ENCODE results near the gene RAB40A. TPM values are rescaled to one million over a fixed set of nuclear protein-coding genes. Genes with fewer than 3 reads are reported as not detected.

The RAB40A gene
- total RNA-seq, 1 experiment from 2014 or later: 0.17 TPM

DNA sequence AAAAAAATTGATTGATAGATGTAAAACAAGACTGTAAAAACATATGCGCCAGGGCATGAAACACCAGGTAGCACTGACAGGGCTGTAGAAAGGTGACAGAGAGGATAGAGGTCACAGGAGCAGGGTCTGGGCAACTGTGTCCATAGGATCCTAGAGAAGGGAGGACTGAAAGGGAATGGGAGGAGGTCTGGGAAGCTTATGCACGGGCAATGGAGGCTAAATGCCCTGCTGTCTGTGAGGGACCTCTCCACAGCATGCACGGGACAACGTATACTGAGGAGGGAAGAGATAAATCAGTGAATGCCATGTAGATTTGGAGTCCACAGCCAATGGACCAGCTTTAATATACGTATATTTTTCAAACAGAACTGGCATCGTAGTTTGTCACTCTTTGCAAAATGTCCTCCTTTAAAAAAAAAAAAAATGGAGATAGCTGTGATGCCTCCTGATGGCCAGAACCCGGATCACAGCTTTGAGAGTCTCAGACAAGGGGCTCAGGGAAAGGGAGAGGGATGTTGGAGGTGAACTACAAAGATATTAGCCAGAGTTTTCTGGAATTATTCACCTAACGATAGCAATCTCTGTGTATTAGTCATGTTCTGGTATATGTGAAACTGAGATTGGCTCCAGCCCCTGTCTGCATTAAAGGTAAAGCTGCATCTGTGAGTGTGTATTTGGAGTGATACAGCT is 16.0 kb downstream of the RAB40A start (continued):
- TF ChIP-seq, protein P1, sequence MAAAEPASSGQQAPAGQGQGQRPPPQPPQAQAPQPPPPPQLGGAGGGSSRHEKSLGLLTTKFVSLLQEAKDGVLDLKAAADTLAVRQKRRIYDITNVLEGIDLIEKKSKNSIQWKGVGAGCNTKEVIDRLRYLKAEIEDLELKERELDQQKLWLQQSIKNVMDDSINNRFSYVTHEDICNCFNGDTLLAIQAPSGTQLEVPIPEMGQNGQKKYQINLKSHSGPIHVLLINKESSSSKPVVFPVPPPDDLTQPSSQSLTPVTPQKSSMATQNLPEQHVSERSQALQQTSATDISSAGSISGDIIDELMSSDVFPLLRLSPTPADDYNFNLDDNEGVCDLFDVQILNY (CRISPR knock-in tag; IDR thresholded peaks at IDR 0.05): no peak
- TF ChIP-seq, protein P2, sequence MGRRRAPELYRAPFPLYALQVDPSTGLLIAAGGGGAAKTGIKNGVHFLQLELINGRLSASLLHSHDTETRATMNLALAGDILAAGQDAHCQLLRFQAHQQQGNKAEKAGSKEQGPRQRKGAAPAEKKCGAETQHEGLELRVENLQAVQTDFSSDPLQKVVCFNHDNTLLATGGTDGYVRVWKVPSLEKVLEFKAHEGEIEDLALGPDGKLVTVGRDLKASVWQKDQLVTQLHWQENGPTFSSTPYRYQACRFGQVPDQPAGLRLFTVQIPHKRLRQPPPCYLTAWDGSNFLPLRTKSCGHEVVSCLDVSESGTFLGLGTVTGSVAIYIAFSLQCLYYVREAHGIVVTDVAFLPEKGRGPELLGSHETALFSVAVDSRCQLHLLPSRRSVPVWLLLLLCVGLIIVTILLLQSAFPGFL (CRISPR knock-in tag; IDR thresholded peaks at IDR 0.05; ENCODE audit: borderline replicate concordance): no peak
- TF ChIP-seq, protein P3, sequence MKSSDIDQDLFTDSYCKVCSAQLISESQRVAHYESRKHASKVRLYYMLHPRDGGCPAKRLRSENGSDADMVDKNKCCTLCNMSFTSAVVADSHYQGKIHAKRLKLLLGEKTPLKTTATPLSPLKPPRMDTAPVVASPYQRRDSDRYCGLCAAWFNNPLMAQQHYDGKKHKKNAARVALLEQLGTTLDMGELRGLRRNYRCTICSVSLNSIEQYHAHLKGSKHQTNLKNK (CRISPR knock-in tag; IDR thresholded peaks at IDR 0.05): no peak
- TF ChIP-seq MYBL2 (CRISPR knock-in tag; IDR thresholded peaks at IDR 0.05) (no peak), ZNF396 (CRISPR knock-in tag; IDR thresholded peaks at IDR 0.05; ENCODE audit: borderline replicate concordance) (no peak), FOXK1 (CRISPR knock-in tag; IDR thresholded peaks at IDR 0.05) (no peak)
- TF ChIP-seq, protein P4, sequence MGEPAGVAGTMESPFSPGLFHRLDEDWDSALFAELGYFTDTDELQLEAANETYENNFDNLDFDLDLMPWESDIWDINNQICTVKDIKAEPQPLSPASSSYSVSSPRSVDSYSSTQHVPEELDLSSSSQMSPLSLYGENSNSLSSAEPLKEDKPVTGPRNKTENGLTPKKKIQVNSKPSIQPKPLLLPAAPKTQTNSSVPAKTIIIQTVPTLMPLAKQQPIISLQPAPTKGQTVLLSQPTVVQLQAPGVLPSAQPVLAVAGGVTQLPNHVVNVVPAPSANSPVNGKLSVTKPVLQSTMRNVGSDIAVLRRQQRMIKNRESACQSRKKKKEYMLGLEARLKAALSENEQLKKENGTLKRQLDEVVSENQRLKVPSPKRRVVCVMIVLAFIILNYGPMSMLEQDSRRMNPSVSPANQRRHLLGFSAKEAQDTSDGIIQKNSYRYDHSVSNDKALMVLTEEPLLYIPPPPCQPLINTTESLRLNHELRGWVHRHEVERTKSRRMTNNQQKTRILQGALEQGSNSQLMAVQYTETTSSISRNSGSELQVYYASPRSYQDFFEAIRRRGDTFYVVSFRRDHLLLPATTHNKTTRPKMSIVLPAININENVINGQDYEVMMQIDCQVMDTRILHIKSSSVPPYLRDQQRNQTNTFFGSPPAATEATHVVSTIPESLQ (CRISPR knock-in tag; IDR thresholded peaks at IDR 0.05): no peak

DNA sequence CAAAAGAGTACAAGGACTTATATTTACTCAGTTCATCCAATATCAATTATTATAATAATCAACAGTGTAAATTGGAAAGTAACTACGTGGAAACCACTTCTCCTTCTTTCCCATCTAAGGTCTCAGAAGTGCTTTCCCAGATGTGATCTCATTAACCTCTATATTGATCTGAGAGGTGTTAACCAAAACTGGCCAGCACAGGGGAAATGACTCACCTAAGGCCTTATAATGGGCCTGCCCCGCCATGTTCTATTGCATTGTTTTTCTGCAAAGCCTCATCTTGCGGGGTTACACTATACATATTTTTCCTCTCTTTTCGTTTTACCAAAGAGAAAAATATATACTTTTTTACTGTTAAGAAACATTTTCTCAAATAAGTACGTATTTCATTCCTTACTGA is 20.5 kb downstream of the RAB40A start:
- Mint-ChIP-seq H3K4me3 (no peak overlapping the region), H3K4me1 (no peaks in the 10 kb centered on the region), H3K9me3 (no peaks in the 10 kb centered on the region), H3K36me3 (no peaks in the 10 kb centered on the region), H3K27ac (no peak overlapping the region), H3K27me3 (ENCODE audit: low read depth) (no peaks in the 10 kb centered on the region)
- TF ChIP-seq, protein P5, sequence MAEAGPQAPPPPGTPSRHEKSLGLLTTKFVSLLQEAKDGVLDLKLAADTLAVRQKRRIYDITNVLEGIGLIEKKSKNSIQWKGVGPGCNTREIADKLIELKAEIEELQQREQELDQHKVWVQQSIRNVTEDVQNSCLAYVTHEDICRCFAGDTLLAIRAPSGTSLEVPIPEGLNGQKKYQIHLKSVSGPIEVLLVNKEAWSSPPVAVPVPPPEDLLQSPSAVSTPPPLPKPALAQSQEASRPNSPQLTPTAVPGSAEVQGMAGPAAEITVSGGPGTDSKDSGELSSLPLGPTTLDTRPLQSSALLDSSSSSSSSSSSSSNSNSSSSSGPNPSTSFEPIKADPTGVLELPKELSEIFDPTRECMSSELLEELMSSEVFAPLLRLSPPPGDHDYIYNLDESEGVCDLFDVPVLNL (CRISPR knock-in tag; IDR thresholded peaks at IDR 0.05; ENCODE audit: borderline replicate concordance, low read depth): no peak
- TF ChIP-seq, protein P6, sequence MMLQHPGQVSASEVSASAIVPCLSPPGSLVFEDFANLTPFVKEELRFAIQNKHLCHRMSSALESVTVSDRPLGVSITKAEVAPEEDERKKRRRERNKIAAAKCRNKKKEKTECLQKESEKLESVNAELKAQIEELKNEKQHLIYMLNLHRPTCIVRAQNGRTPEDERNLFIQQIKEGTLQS (CRISPR knock-in tag; conservative IDR thresholded peaks at IDR 0.05): no peak
- TF ChIP-seq, protein P7, sequence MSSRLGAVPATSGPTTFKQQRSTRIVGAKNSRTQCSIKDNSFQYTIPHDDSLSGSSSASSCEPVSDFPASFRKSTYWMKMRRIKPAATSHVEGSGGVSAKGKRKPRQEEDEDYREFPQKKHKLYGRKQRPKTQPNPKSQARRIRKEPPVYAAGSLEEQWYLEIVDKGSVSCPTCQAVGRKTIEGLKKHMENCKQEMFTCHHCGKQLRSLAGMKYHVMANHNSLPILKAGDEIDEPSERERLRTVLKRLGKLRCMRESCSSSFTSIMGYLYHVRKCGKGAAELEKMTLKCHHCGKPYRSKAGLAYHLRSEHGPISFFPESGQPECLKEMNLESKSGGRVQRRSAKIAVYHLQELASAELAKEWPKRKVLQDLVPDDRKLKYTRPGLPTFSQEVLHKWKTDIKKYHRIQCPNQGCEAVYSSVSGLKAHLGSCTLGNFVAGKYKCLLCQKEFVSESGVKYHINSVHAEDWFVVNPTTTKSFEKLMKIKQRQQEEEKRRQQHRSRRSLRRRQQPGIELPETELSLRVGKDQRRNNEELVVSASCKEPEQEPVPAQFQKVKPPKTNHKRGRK (CRISPR knock-in tag; IDR thresholded peaks at IDR 0.05; ENCODE audit: borderline replicate concordance): no peak
- no peak for TF ChIP-seq EMX1 (CRISPR knock-in tag; IDR thresholded peaks at IDR 0.05)
- TF ChIP-seq CREM (CRISPR knock-in tag; IDR thresholded peaks at IDR 0.05): no peak
- CTCF ChIA-PET: no interaction called here
- ATAC-seq: no peak
- POLR2A ChIA-PET: no interaction called here
- no peak for DNase-seq (ENCODE audit: low spot score)

DNA sequence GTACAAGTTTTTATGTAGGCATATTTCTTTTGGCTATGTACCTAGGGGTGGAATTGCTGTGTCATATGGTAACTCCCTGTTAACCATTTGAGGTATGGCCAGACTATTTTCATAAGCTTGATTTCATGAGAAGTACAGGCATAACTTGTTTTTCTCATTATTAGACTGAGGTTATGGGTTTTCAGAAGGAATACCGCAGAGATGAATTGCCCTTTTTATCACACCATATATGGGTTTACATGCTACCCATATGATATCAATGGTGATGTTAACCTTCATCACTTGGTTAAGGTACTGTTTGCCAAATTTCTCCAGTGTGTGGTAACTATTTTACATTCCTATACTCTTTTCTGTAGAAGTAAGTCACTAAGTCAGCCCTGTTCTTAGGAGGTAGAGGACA is 23.5 kb downstream of the RAB40A start:
- Mint-ChIP-seq H3K27me3 (ENCODE audit: low read depth) (no peaks in the 10 kb centered on the region), H3K4me3 (no peak overlapping the region), H3K36me3 (peaks cover 3% of the 10 kb centered on the region; the same call in 1 of the 2 replicates), H3K9me3 (no peaks in the 10 kb centered on the region), H3K27ac (no peak overlapping the region), H3K4me1 (no peaks in the 10 kb centered on the region)
- ChIA-PET CTCF (no interaction called here), POLR2A (no interaction called here)
- ATAC-seq: no peak
- no peak for DNase-seq (ENCODE audit: low spot score)
- TF ChIP-seq TP53 (CRISPR knock-in tag; IDR thresholded peaks at IDR 0.05): no peak
- TF ChIP-seq, protein P8, sequence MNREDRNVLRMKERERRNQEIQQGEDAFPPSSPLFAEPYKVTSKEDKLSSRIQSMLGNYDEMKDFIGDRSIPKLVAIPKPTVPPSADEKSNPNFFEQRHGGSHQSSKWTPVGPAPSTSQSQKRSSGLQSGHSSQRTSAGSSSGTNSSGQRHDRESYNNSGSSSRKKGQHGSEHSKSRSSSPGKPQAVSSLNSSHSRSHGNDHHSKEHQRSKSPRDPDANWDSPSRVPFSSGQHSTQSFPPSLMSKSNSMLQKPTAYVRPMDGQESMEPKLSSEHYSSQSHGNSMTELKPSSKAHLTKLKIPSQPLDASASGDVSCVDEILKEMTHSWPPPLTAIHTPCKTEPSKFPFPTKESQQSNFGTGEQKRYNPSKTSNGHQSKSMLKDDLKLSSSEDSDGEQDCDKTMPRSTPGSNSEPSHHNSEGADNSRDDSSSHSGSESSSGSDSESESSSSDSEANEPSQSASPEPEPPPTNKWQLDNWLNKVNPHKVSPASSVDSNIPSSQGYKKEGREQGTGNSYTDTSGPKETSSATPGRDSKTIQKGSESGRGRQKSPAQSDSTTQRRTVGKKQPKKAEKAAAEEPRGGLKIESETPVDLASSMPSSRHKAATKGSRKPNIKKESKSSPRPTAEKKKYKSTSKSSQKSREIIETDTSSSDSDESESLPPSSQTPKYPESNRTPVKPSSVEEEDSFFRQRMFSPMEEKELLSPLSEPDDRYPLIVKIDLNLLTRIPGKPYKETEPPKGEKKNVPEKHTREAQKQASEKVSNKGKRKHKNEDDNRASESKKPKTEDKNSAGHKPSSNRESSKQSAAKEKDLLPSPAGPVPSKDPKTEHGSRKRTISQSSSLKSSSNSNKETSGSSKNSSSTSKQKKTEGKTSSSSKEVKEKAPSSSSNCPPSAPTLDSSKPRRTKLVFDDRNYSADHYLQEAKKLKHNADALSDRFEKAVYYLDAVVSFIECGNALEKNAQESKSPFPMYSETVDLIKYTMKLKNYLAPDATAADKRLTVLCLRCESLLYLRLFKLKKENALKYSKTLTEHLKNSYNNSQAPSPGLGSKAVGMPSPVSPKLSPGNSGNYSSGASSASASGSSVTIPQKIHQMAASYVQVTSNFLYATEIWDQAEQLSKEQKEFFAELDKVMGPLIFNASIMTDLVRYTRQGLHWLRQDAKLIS (CRISPR knock-in tag; IDR thresholded peaks at IDR 0.05; ENCODE audit: borderline replicate concordance): no peak
- TF ChIP-seq, protein P9, sequence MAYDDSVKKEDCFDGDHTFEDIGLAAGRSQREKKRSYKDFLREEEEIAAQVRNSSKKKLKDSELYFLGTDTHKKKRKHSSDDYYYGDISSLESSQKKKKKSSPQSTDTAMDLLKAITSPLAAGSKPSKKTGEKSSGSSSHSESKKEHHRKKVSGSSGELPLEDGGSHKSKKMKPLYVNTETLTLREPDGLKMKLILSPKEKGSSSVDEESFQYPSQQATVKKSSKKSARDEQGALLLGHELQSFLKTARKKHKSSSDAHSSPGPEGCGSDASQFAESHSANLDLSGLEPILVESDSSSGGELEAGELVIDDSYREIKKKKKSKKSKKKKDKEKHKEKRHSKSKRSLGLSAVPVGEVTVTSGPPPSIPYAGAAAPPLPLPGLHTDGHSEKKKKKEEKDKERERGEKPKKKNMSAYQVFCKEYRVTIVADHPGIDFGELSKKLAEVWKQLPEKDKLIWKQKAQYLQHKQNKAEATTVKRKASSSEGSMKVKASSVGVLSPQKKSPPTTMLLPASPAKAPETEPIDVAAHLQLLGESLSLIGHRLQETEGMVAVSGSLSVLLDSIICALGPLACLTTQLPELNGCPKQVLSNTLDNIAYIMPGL (CRISPR knock-in tag; IDR thresholded peaks at IDR 0.05): no peak
- no peak for TF ChIP-seq JUN (CRISPR knock-in tag; IDR thresholded peaks at IDR 0.05)
- TF ChIP-seq NR2C2 (CRISPR knock-in tag; IDR thresholded peaks at IDR 0.05): no peak
- TF ChIP-seq CREB1 (CRISPR knock-in tag; IDR thresholded peaks at IDR 0.05): no peak

All from WTC11 (cell line).